ENCODE results near the gene MKLN1. TPM values are rescaled to one million over a fixed set of nuclear protein-coding genes. Genes with fewer than 3 reads are reported as not detected.

MKLN1 gene
- total RNA-seq, 2 donors from 2014 or later: 46.7 to 56.2 TPM

DNA sequence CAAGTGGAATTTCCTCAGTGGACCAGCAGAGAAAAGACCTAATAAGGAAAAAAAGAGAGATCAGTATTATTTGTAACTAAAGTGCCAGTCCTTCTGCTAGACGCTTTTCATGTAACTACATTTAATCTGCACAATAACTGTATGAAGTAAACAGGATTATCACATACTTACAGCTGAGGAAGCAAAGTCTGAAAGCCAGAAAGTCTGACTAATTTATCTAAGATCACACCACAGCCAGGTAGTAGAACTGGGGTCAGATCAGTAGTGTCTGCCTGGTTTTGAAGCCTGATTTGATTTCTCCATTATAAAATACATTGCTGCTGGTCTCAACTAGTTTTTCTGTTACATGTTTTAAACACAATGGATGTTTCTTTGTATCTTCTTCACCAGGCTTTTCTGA is 159.5 kb downstream of the MKLN1 start:
- peaks cover 5% of the 10 kb centered on the region for H3K36me3 Mint-ChIP-seq
- DNase-seq (ENCODE audit: low spot score): no peak
- H3K9me3 Mint-ChIP-seq: no peaks in the 10 kb centered on the region
- no peak overlapping the region for H3K27ac Mint-ChIP-seq
- peaks cover 5 to 8% of the 10 kb centered on the region in 2 donors for H3K4me1 Mint-ChIP-seq (ENCODE audit: low read depth in 2 of 2)
- H3K4me3 Mint-ChIP-seq: no peak overlapping the region
- ATAC-seq: no peak
- H3K27me3 Mint-ChIP-seq: no peaks in the 10 kb centered on the region

- DNase-seq (ENCODE audit: low spot score) (no peak), ATAC-seq (no peak)
- Mint-ChIP-seq H3K27me3 (no peaks in the 10 kb centered on the region), H3K4me1 (ENCODE audit: low read depth in 2 of 2) (peaks cover 2 to 8% of the 10 kb centered on the region in 2 donors), H3K4me3 (no peak overlapping the region), H3K27ac (no peak overlapping the region), H3K36me3 (peaks cover 4% of the 10 kb centered on the region), H3K9me3 (no peaks in the 10 kb centered on the region)
These were observed 160.7 kb downstream of the MKLN1 start for GRCh38 chr7:131488361-131488760.

GRCh38 chr7:131489196-131489595 is 161.5 kb downstream of the MKLN1 start:
- Mint-ChIP-seq H3K36me3 (no peaks in the 10 kb centered on the region), H3K4me1 (ENCODE audit: low read depth in 2 of 2) (peaks cover 0 to 8% of the 10 kb centered on the region in 2 donors), H3K27me3 (no peaks in the 10 kb centered on the region), H3K9me3 (no peaks in the 10 kb centered on the region), H3K4me3 (no peak overlapping the region), H3K27ac (no peak overlapping the region)
- ATAC-seq (no peak), DNase-seq (ENCODE audit: low spot score) (no peak)

DNA sequence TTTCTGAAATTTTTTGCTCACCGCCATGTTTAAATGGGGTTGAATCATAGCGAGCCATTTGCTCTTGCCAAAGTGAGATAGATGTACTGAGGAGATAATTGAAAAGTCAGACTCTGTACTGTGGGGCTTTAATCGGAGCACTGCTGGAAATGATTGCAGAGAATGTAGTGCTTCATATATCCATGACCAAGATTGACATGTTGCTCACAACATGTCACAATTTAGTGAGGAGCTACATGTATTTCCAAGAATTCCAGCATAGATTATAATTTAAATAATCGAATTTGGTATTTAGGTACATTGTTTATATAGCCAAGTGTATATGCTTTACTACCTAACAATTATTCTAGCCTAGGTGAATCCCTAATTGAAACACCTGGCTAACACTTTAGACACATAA is 162.2 kb downstream of the MKLN1 start:
- no peak for DNase-seq (ENCODE audit: low spot score)
- no peak for ATAC-seq
- no peaks in the 10 kb centered on the region for H3K36me3 Mint-ChIP-seq
- H3K4me3 Mint-ChIP-seq: no peak overlapping the region
- H3K9me3 Mint-ChIP-seq: no peaks in the 10 kb centered on the region
- H3K27ac Mint-ChIP-seq: no peak overlapping the region
- H3K27me3 Mint-ChIP-seq: no peaks in the 10 kb centered on the region
- H3K4me1 Mint-ChIP-seq (ENCODE audit: low read depth in 2 of 2): peaks cover 0 to 3% of the 10 kb centered on the region in 2 donors

GRCh38 chr7:131493081-131493480 is 165.4 kb downstream of the MKLN1 start:
- Mint-ChIP-seq H3K36me3 (no peaks in the 10 kb centered on the region), H3K4me3 (no peak overlapping the region), H3K27me3 (no peaks in the 10 kb centered on the region), H3K9me3 (no peaks in the 10 kb centered on the region), H3K27ac (no peak overlapping the region), H3K4me1 (ENCODE audit: low read depth in 2 of 2) (no peaks in the 10 kb centered on the region)
- DNase-seq (ENCODE audit: low spot score) (no peak), ATAC-seq (no peak)

GRCh38 chr7:131493581-131493980 is 165.9 kb downstream of the MKLN1 start:
- no peak overlapping the region for H3K27ac Mint-ChIP-seq
- DNase-seq (ENCODE audit: low spot score): no peak
- ATAC-seq: no peak
- H3K4me3 Mint-ChIP-seq: no peak overlapping the region
- H3K27me3 Mint-ChIP-seq: no peaks in the 10 kb centered on the region
- H3K36me3 Mint-ChIP-seq: no peaks in the 10 kb centered on the region
- no peaks in the 10 kb centered on the region for H3K4me1 Mint-ChIP-seq (ENCODE audit: low read depth in 2 of 2)
- no peaks in the 10 kb centered on the region for H3K9me3 Mint-ChIP-seq

DNA sequence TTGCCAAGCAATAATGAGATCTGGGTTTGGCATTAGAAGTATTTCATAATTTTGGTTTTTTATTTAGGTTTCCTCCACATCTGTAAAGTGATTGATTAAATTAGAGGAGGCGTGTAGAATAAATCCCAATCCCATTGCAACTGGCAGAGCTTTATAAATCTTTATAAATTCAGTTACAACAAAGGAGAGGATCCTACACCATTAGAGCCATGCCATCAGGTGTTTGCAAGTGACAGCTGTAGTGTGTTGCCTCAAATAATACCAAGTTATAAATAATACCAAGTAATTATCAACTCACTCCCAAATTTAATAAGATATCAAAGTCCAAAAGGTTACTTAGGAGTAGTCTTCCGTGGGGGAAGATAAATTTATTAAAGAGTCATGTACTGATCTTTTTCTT is 166.5 kb downstream of the MKLN1 start:
- Mint-ChIP-seq H3K27ac (no peak overlapping the region), H3K27me3 (no peaks in the 10 kb centered on the region), H3K36me3 (no peaks in the 10 kb centered on the region), H3K9me3 (no peaks in the 10 kb centered on the region), H3K4me1 (ENCODE audit: low read depth in 2 of 2) (no peaks in the 10 kb centered on the region), H3K4me3 (no peak overlapping the region)
- ATAC-seq (no peak), DNase-seq (ENCODE audit: low spot score) (no peak)

DNA sequence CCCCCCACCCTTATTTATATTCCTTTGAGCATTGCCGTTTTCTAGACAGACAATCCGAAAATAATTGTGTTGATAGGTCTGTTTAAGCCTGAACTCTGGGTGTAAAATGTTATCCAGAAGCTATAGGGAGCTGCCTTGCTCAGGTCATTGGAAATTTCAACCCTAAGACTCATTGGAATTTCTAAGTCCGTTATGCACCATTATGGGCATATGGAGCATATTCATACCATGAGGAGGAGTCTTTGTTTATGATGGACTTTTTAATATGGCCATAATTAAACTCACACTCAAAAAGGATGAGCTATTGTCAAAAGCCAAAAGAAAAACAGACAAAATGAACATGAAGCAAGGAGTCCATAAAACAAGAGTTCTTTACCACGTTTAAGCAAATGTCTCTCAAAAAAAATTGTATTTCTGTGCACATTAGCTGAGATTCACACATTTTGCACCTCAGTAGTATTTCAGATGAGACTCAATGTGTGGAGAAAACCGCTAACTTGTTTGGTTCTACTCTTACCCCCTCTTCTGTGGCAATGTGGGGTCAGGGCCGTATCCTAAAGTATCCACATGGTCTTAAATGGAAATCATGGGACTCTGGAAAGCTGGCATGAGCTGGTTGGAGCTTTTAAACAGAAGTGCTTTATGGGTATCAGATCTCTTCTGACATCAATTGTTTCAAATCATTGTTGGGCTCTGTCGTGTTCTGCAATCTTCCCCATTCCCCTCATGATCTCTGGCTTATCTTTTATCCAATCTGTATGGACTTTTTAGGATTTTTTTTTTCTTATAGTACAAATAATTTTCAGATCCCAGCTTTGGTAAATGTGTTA is 168.2 kb downstream of the MKLN1 start:
- DNase-seq (ENCODE audit: low spot score): no peak
- no peak for ATAC-seq
- Mint-ChIP-seq H3K4me1 (ENCODE audit: low read depth in 2 of 2) (peaks cover 0 to 3% of the 10 kb centered on the region in 2 donors), H3K36me3 (no peaks in the 10 kb centered on the region), H3K27ac (no peak overlapping the region), H3K4me3 (no peak overlapping the region), H3K9me3 (no peaks in the 10 kb centered on the region), H3K27me3 (no peaks in the 10 kb centered on the region)

- ATAC-seq (no peak), DNase-seq (ENCODE audit: low spot score) (no peak)
- no peaks in the 10 kb centered on the region for H3K27me3 Mint-ChIP-seq
- no peaks in the 10 kb centered on the region for H3K9me3 Mint-ChIP-seq
- H3K4me3 Mint-ChIP-seq: no peak overlapping the region
- H3K27ac Mint-ChIP-seq: no peak overlapping the region
- H3K4me1 Mint-ChIP-seq (ENCODE audit: low read depth in 2 of 2): peaks cover 11 to 12% of the 10 kb centered on the region in 2 donors
- no peaks in the 10 kb centered on the region for H3K36me3 Mint-ChIP-seq
These were observed 169.8 kb downstream of the MKLN1 start for GRCh38 chr7:131497454-131497853.

DNA sequence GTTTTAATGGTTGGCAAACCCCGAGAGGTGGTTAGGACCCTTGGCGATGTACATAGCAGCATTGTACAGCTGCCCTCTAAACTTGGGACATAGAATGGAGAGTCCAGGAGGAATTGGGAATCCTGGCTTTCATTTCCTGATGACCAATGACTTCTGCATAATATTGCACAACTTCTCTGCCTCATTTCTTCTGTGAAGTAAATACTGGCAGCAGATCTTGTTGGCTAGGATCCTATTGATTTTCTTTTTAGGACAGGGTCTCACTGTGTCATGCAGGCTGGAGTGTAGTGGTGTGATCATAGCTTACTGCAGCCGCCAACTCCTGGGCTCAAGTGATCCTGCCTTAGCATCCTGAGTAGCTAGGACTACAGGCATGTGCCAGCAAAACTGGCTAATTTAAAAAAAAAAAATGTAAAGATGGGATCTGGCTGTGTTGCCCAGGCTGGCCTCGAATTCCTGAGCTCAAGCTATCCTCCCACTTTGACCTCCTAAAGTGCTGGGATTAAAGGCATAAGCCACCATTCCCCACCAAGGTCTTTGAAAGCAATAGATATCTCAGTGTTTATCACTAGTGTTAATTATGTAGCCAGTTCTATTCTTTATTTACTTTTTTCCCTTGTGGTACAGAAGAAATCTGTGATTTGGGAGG is 170.7 kb downstream of the MKLN1 start:
- Mint-ChIP-seq H3K9me3 (no peaks in the 10 kb centered on the region), H3K27ac (no peak overlapping the region), H3K4me1 (ENCODE audit: low read depth in 2 of 2) (peaks cover 15 to 16% of the 10 kb centered on the region in 2 donors), H3K36me3 (no peaks in the 10 kb centered on the region), H3K4me3 (no peak overlapping the region), H3K27me3 (no peaks in the 10 kb centered on the region)
- no peak for ATAC-seq
- no peak for DNase-seq (ENCODE audit: low spot score)

DNA sequence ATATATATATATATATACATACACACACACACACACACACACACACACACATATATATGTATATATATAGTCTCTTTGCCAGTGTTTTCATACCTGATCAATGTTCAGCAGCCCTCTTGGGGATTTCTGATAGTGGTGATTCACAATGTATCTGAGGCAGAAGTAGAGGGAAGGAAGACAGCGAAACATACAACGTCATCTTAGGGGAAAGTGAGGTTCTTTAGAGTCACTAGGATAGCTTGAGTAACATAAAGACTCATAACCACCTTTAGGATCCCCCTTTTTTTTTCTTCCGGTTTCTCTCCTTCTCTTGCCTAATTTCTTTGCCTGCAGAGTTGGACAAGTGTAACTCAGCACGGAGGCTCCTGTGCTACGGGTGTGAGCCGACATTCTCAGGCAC is 172.1 kb downstream of the MKLN1 start:
- Mint-ChIP-seq H3K4me3 (no peak overlapping the region), H3K36me3 (no peaks in the 10 kb centered on the region), H3K27me3 (no peaks in the 10 kb centered on the region), H3K9me3 (no peaks in the 10 kb centered on the region), H3K4me1 (ENCODE audit: low read depth in 2 of 2) (peaks cover 15 to 19% of the 10 kb centered on the region in 2 donors), H3K27ac (no peak overlapping the region)
- DNase-seq (ENCODE audit: low spot score) (no peak), ATAC-seq (no peak)

DNA sequence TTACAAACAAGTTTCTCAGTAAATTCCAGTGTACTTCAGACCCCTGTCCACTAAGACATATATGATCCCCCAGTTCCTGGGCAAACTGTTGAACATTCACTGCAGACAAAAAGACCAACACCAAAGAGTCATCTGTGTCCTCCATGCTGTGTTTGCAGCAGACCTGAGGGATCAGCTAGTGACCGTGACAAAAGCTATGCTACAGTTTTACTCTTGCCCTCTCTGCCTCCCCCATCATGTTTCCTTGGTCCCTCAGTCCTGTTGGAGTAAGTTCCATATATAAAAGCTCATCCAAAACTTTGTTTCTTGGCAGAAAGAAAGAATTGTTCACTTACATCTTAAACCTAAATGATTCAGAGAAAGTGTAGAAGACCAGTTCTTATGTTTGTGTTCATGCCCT is 172.7 kb downstream of the MKLN1 start:
- Mint-ChIP-seq H3K4me1 (ENCODE audit: low read depth in 2 of 2) (peaks cover 15 to 21% of the 10 kb centered on the region in 2 donors), H3K4me3 (no peak overlapping the region), H3K27me3 (no peaks in the 10 kb centered on the region), H3K27ac (peak overlapping the region; percentile 27 to 48), H3K9me3 (no peaks in the 10 kb centered on the region), H3K36me3 (no peaks in the 10 kb centered on the region)
- no peak for DNase-seq (ENCODE audit: low spot score)
- ATAC-seq: no peak

DNA sequence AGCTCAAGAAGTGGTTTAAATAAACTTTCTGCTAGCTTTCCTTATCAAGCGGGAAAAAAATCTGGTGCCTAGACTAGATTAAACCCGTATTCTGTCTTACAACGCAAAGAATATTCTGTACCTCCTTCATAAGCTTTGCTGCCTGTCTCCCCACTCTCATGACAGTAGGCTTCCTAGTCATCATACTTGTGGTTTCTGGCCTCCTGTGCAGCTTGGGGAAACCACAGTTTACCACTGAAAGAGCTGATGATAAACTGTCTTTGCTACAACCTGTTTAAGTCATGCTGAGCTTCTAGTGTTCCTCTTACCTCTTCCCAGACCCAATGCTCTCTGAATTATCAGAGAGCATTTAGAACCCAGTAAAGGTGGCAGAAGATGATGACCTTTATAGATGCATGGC is 173.7 kb downstream of the MKLN1 start:
- Mint-ChIP-seq H3K4me1 (ENCODE audit: low read depth in 2 of 2) (peaks cover 15 to 21% of the 10 kb centered on the region in 2 donors), H3K9me3 (no peaks in the 10 kb centered on the region), H3K36me3 (no peaks in the 10 kb centered on the region), H3K27ac (peak overlapping the region in 1 of 2 donors; percentile 48), H3K4me3 (peak overlapping the region; percentile 3), H3K27me3 (no peaks in the 10 kb centered on the region)
- ATAC-seq (peak; percentile 78 to 92), DNase-seq (ENCODE audit: low spot score) (no peak)

GRCh38 chr7:131501930-131502685 is 174.4 kb downstream of the MKLN1 start:
- Mint-ChIP-seq H3K4me1 (ENCODE audit: low read depth in 2 of 2) (peaks cover 15 to 21% of the 10 kb centered on the region in 2 donors), H3K27ac (no peak overlapping the region), H3K9me3 (no peaks in the 10 kb centered on the region), H3K4me3 (no peak overlapping the region), H3K27me3 (no peaks in the 10 kb centered on the region), H3K36me3 (no peaks in the 10 kb centered on the region)
- DNase-seq (ENCODE audit: low spot score) (no peak), ATAC-seq (no peak)

All from natural killer cell treated with Interleukin-12 subunit alpha and Interleukin-12 subunit beta and Interleukin-15 and Interleukin-18, amount 100 ng/mL, for 72 hours (primary cell).